ENCODE measurements around the gene VSIG10L2. TPM values are rescaled to one million over a fixed set of nuclear protein-coding genes. Genes with fewer than 3 reads are reported as not detected.

Gene VSIG10L2
- polyA plus RNA-seq, 2 of the 4 experiments (the other 2 are of a cell fraction) = not detected

DNA sequence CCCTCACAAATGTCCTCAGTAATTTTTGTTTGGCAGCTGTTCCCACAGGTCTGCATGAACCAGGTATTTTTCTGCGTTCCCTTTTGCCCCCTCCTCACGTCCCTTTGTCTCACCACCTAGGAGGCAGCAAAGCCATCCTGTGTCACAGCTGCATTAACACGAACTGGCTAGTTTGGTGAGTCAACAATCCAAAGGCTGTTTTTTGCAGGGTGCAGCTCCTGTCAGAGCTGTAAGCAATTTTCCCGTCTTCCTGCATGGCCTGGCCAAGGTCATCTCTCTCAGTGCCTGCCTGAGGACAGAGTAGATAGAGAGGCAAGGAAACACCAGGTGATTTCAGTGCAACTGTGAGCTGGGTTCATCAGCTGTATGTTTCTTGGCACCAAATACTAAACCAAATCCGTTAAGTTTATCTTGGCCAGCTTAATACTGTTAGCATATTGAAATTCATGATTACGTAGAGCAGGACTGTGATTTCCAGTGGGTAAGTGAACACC lies 20.6 kb upstream of the VSIG10L2 start:
- DNase-seq (ENCODE audit: low read depth in 1 of 2, low spot score in 1 of 2) (no peak), FAIRE-seq (no peak), ATAC-seq (no peak)
- ChIA-PET CTCF (interaction anchor here (1.0 to 5.5 kb wide), 4 partner anchors 16 to 266 kb away, joined by 3 to 80 read pairs (median 24); no protein-coding TSS in a partner anchor), POLR2A (no interaction called here)
- Histone ChIP-seq H3K4me1 (no peaks in the 10 kb centered on the region), H3K9me3 (no peaks in the 10 kb centered on the region), H3K4me2 (no peak overlapping the region), H3K4me3 (no peak overlapping the region), H3K27ac (no peak overlapping the region)
- WGBS (ENCODE audit: missing lambda C conversion rate) = 58% methylated on average over 6 of the region's 6 CpGs
- no peak for TF ChIP-seq CEBPB (IDR thresholded peaks at IDR 0.05)
- TF ChIP-seq EP300 (IDR thresholded peaks at IDR 0.05) = no peak
- TF ChIP-seq EHMT2 (IDR thresholded peaks at IDR 0.05; ENCODE audit: low read depth) = no peak
- TF ChIP-seq ATOH8 (CRISPR knock-in tag; IDR thresholded peaks at IDR 0.05; ENCODE audit: low read depth) = no peak
- no peak for TF ChIP-seq TFCP2L1 (CRISPR knock-in tag; IDR thresholded peaks at IDR 0.05)
- TF ChIP-seq BHLHE40 (IDR thresholded peaks at IDR 0.05; ENCODE audit: low read depth, low read length) = no peak
- no peak for TF ChIP-seq HES2 (IDR thresholded peaks at IDR 0.05)
- no peak for TF ChIP-seq HDAC2 (IDR thresholded peaks at IDR 0.05)
- TF ChIP-seq, protein P1, sequence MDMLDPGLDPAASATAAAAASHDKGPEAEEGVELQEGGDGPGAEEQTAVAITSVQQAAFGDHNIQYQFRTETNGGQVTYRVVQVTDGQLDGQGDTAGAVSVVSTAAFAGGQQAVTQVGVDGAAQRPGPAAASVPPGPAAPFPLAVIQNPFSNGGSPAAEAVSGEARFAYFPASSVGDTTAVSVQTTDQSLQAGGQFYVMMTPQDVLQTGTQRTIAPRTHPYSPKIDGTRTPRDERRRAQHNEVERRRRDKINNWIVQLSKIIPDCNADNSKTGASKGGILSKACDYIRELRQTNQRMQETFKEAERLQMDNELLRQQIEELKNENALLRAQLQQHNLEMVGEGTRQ (IDR thresholded peaks at IDR 0.05) = no peak
- no peak for TF ChIP-seq TP53 (CRISPR knock-in tag; IDR thresholded peaks at IDR 0.05)
- no peak for TF ChIP-seq MYC (IDR thresholded peaks at IDR 0.05; ENCODE audit: borderline replicate concordance, low read length)
- no peak for TF ChIP-seq RFX5 (IDR thresholded peaks at IDR 0.05)
- TF ChIP-seq KDM5A (IDR thresholded peaks at IDR 0.05) = no peak
- no peak for TF ChIP-seq HOXB5 (CRISPR knock-in tag; IDR thresholded peaks at IDR 0.05)
- no peak for TF ChIP-seq RNF2 (IDR thresholded peaks at IDR 0.05; ENCODE audit: borderline replicate concordance, low read depth)
- no peak for TF ChIP-seq NFE2L2 (conservative IDR thresholded peaks at IDR 0.05; ENCODE audit: low read length)
- TF ChIP-seq HMGXB4 (CRISPR knock-in tag; IDR thresholded peaks at IDR 0.05; ENCODE audit: borderline replicate concordance) = no peak
- TF ChIP-seq HEYL (CRISPR knock-in tag; IDR thresholded peaks at IDR 0.05) = no peak
- TF ChIP-seq JUNB (IDR thresholded peaks at IDR 0.05) = no peak
- TF ChIP-seq ZFP36 (IDR thresholded peaks at IDR 0.05; ENCODE audit: borderline replicate concordance, partially characterized antibody) = no peak

GRCh38 chr11:125925804-125926203 lies 20.0 kb upstream of the VSIG10L2 start:
- FAIRE-seq (no peak), ATAC-seq (no peak), DNase-seq (ENCODE audit: low read depth in 1 of 2, low spot score in 1 of 2) (no peak)
- H3K4me2 ChIP-seq = no peak overlapping the region
- ChIA-PET POLR2A (no interaction called here), CTCF (interaction anchor here (1.0 to 5.5 kb wide), 4 partner anchors 15 to 265 kb away, joined by 3 to 80 read pairs (median 24); no protein-coding TSS in a partner anchor)
- no peaks in the 10 kb centered on the region for H3K9me3 ChIP-seq
- no peaks in the 10 kb centered on the region for H3K4me1 ChIP-seq
- H3K27ac ChIP-seq = no peak overlapping the region
- no peak overlapping the region for H3K4me3 ChIP-seq
- WGBS (ENCODE audit: missing lambda C conversion rate) = 44% methylated on average over 3 of the region's 3 CpGs
- TF ChIP-seq CTCF (IDR thresholded peaks at IDR 0.05) = no peak
- no peak for TF ChIP-seq TP53 (CRISPR knock-in tag; IDR thresholded peaks at IDR 0.05)
- no peak for TF ChIP-seq RARB (CRISPR knock-in tag; IDR thresholded peaks at IDR 0.05)
- TF ChIP-seq SMC3 (IDR thresholded peaks at IDR 0.05) = no peak
